IMR-90 (cell line): ENCODE results near the gene MMP20. TPM values are rescaled to one million over a fixed set of nuclear protein-coding genes. Genes with fewer than 3 reads are reported as not detected.

Source experiments
- ATAC-seq: fragments of 200-7000 bp; cut with Tn5 transposase; 2 replicates; pipeline ENCODE4 v1.9.1; 2020; ENCODE audit warnings: low read depth, mild to moderate bottlenecking, moderate library complexity
- BruUV-seq: library from RNA; stranded (reverse); fragments of 400-500 nt; replicated peaks from 2 replicates; lab custom pipeline; 2021; lab: Mats Ljungman, UMichigan
- CTCF ChIA-PET: fragments of 300-600 bp; formaldehyde crosslinking; extraction: SDS; loops from one replicate; lab custom pipeline; 2021; ENCODE audit warnings: antibody characterized with exemption; lab: Yijun Ruan, JAX
- POLR2A ChIA-PET: fragments of 300-600 bp; sonication (Branson Sonifier 250); formaldehyde crosslinking; loops from one replicate; lab custom pipeline; 2022; ENCODE audit warnings: antibody characterized with exemption; ENCODE audit not compliant: unreplicated experiment; lab: Charles Lee
- DNase-seq: peaks from one replicate; pipeline ENCODE4 v3.0.0; 2013
- H2AFZ ChIP-seq: replicated peaks from 2 replicates; pipeline ENCODE3; 2013; ENCODE audit warnings: low read length, mild to moderate bottlenecking; ENCODE audit not compliant: poor library complexity
- H2AK5ac ChIP-seq: 2 replicates; pipeline ENCODE4 v1.6.1; 2013; ENCODE audit warnings: low read depth, low read length, inconsistent platforms
- H2AK9ac ChIP-seq: replicated peaks from 2 replicates; pipeline ENCODE3; 2013; ENCODE audit warnings: mild to moderate bottlenecking, low read depth, low read length, moderate library complexity; ENCODE audit not compliant: poor library complexity
- H2BK120ac ChIP-seq: 2 replicates; pipeline ENCODE4 v1.6.1; 2013; ENCODE audit warnings: low read depth, low read length, inconsistent platforms
- H2BK15ac ChIP-seq: 3 replicates; pipeline ENCODE4 v1.6.1; 2013; ENCODE audit warnings: low read depth, low read length, inconsistent platforms
- H2BK20ac ChIP-seq: 2 replicates; pipeline ENCODE4 v1.6.1; 2013; ENCODE audit warnings: low read depth, mild to moderate bottlenecking, inconsistent platforms, low read length, moderate library complexity
- H2BK5ac ChIP-seq: 2 replicates; pipeline ENCODE4 v1.6.1; 2013; ENCODE audit warnings: mild to moderate bottlenecking, low read depth, low read length, inconsistent platforms; ENCODE audit not compliant: poor library complexity, severe bottlenecking
- H3K14ac ChIP-seq: replicated peaks from 2 replicates; pipeline ENCODE4 v1.6.1; 2013; ENCODE audit warnings: low read depth, low read length, inconsistent platforms
- H3K18ac ChIP-seq: 2 replicates; pipeline ENCODE4 v1.6.1; 2013; ENCODE audit warnings: low read depth, low read length, control low read depth
- H3K23ac ChIP-seq: 2 replicates; pipeline ENCODE4 v1.6.1; 2013; ENCODE audit warnings: low read depth, low read length, inconsistent platforms
- H3K27ac ChIP-seq: 2 replicates; pipeline ENCODE4 v1.5.1; 2013; ENCODE audit warnings: mild to moderate bottlenecking, control low read depth, low read length; ENCODE audit not compliant: insufficient read depth
- H3K27me3 ChIP-seq: 2 replicates; pipeline ENCODE4 v1.6.1; 2013; ENCODE audit warnings: low read length; ENCODE audit not compliant: control insufficient read depth, insufficient read depth
- H3K36me3 ChIP-seq: 2 replicates; pipeline ENCODE4 v1.6.1; 2013; ENCODE audit warnings: low read length, mixed read lengths; ENCODE audit not compliant: control insufficient read depth, insufficient read depth
- H3K4ac ChIP-seq: 2 replicates; pipeline ENCODE4 v1.6.1; 2013; ENCODE audit warnings: low read depth, low read length, inconsistent platforms
- H3K4me1 ChIP-seq: 2 replicates; pipeline ENCODE4 v1.6.1; 2013; ENCODE audit warnings: low read length, mixed read lengths; ENCODE audit not compliant: control insufficient read depth, insufficient read depth
- H3K4me2 ChIP-seq: 2 replicates; pipeline ENCODE4 v1.6.1; 2013; ENCODE audit warnings: low read depth, mild to moderate bottlenecking, control low read depth, low read length, moderate library complexity
- H3K4me3 ChIP-seq: 2 replicates; pipeline ENCODE4 v1.5.1; 2013; ENCODE audit warnings: low read depth, mild to moderate bottlenecking, control low read depth, low read length, moderate library complexity; ENCODE audit not compliant: insufficient read depth
- H3K56ac ChIP-seq: 2 replicates; pipeline ENCODE4 v1.6.1; 2013; ENCODE audit warnings: low read length, inconsistent platforms; ENCODE audit not compliant: insufficient read depth; ENCODE audit errors: extremely low read depth
- H3K79me1 ChIP-seq, 2 experiments: 2 replicates each; pipeline ENCODE4 v1.6.1; 2013; ENCODE audit warnings: low read length in 2 of 2, inconsistent platforms in 1 of 2, low read depth in 1 of 2
- H3K9ac ChIP-seq: 2 replicates; pipeline ENCODE4 v1.6.1; 2013; ENCODE audit warnings: low read depth, low read length, control low read depth
- H3K9me1 ChIP-seq: 2 replicates; pipeline ENCODE4 v1.6.1; 2013; ENCODE audit warnings: low read length, inconsistent platforms; ENCODE audit not compliant: insufficient read depth
- H3K9me3 ChIP-seq: 2 replicates; pipeline ENCODE4 v1.6.1; 2013; ENCODE audit warnings: low read length; ENCODE audit not compliant: control insufficient read depth, insufficient read depth
- H4K20me1 ChIP-seq: 2 replicates; pipeline ENCODE4 v1.6.1; 2013; ENCODE audit warnings: low read length, inconsistent platforms; ENCODE audit not compliant: insufficient read depth
- H4K5ac ChIP-seq: 2 replicates; pipeline ENCODE4 v1.6.1; 2013; ENCODE audit warnings: mild to moderate bottlenecking, low read depth, low read length, control low read depth
- H4K8ac ChIP-seq, 2 experiments: 2 replicates each; pipeline ENCODE4 v1.6.1; 2013; ENCODE audit warnings: low read depth in 2 of 2, low read length in 2 of 2, control low read depth in 1 of 2, inconsistent platforms in 1 of 2
- H4K91ac ChIP-seq: 2 replicates; pipeline ENCODE4 v1.6.1; 2013; ENCODE audit warnings: low read depth, low read length, inconsistent platforms; ENCODE audit not compliant: insufficient read depth
- NFE2L2 ChIP-seq: fragments of 150-350 bp; IDR thresholded peaks from 2 replicates; pipeline ENCODE4 v1.6.1; 2016; ENCODE audit warnings: low read depth, mild to moderate bottlenecking, low read length
- RAD21 ChIP-seq: IDR thresholded peaks from 2 replicates; pipeline ENCODE4 v1.6.1; 2012; ENCODE audit warnings: low read length, improper control_type of control experiment
- USF2 ChIP-seq: fragments of 150-350 bp; IDR thresholded peaks from 2 replicates; pipeline ENCODE4 v1.6.1; 2017; ENCODE audit warnings: mild to moderate bottlenecking, antibody characterized with exemption, low read length, low read depth
- WGBS, 2 experiments: methylation state at CpG; one replicate each; pipeline versions ENCODE4 v1.1.5 to v1.1.7; 2013; ENCODE audit warnings: missing lambda C conversion rate in 2 of 2; ENCODE audit not compliant: insufficient read length in 1 of 2; ENCODE audit errors: extremely low coverage in 2 of 2; 5-methylcytosine and 5-hydroxymethylcytosine counted together
- dilution Hi-C: fragments of 300-500 bp; cut with HindIII; formaldehyde crosslinking; loops from one replicate; pipeline ENCODE4 v1.14.3; 2018; ENCODE audit warnings: low sequenced_read_pairs; ENCODE audit not compliant: unreplicated experiment
- in situ Hi-C: fragments of 300-500 bp; cut with MboI; formaldehyde crosslinking; loops from 3 replicates; pipeline ENCODE4 v1.14.3; 2019; ENCODE audit warnings: low sequenced_read_pairs, inconsistent platforms, mixed read lengths
- intact Hi-C: fragments of 100-400 bp; cut with micrococcal nuclease; formaldehyde crosslinking; loops from 2 replicates; pipeline ENCODE4 v1.10.0; 2022
- polyA plus RNA-seq, 3 experiments: library from polyadenylated mRNA; depleted of rRNA; stranded (reverse); fragments of >200 nt; gene quantifications; 2 replicates each; pipeline ENCODE4 v1.2.3, GENCODE V29; 2012; ENCODE audit warnings: low replicate concordance in 1 of 3
- total RNA-seq: library from RNA; depleted of rRNA; stranded (reverse); fragments of >200 nt; gene quantifications from 2 replicates; pipeline ENCODE4 v1.2.3, GENCODE V29; 2012

The MMP20 gene
- total and polyA plus RNA-seq, 2 of the 4 experiments (the other 2 are of a cell fraction) = not detected

GRCh38 chr11:102643941-102644340 lies 18.8 kb upstream of the MMP20 start:
- H4K91ac ChIP-seq = no peak overlapping the region
- H4K20me1 ChIP-seq = no peaks in the 10 kb centered on the region
- ChIA-PET POLR2A (no interaction called here), CTCF (interaction anchor here (0.6 kb wide), 1 partner anchor 16 kb away, joined by 3 read pairs; no protein-coding TSS in a partner anchor)
- H3K23ac ChIP-seq = no peak overlapping the region
- intact Hi-C loops (no loop called here), in situ Hi-C loops (no loop called here), dilution Hi-C loops (no loop called here)
- no peak overlapping the region for H3K4ac ChIP-seq
- no peak overlapping the region for H3K56ac ChIP-seq
- H3K4me1 ChIP-seq = no peaks in the 10 kb centered on the region
- no peak overlapping the region for H3K14ac ChIP-seq
- DNase-seq (no peak), ATAC-seq (no peak)
- no peak overlapping the region for H4K8ac ChIP-seq
- H3K9ac ChIP-seq = no peak overlapping the region
- H3K27me3 ChIP-seq = peaks cover 1% of the 10 kb centered on the region; the same call in 1 of the 2 replicates
- H3K27ac ChIP-seq = no peak overlapping the region
- no CpG with 5 or more reads among the region's 4 CpGs for WGBS, 2 experiments
- no TSS peak for BruUV-seq
- H2AK9ac ChIP-seq = no peak overlapping the region
- H3K79me1 ChIP-seq = no peaks in the 10 kb centered on the region
- H2AFZ ChIP-seq = no peak overlapping the region
- no peak for TF ChIP-seq NFE2L2
- TF ChIP-seq USF2 = no peak
- no peak for TF ChIP-seq RAD21
- no peak overlapping the region for H2BK5ac ChIP-seq
- no peak overlapping the region for H3K4me3 ChIP-seq
- H3K9me3 ChIP-seq = no peaks in the 10 kb centered on the region
- H2AK5ac ChIP-seq = no peak overlapping the region
- no peak overlapping the region for H3K4me2 ChIP-seq
- no peaks in the 10 kb centered on the region for H3K36me3 ChIP-seq
- H3K18ac ChIP-seq = no peak overlapping the region
- H4K5ac ChIP-seq = no peak overlapping the region
- H2BK120ac ChIP-seq = no peak overlapping the region
- H2BK20ac ChIP-seq = no peak overlapping the region
- H2BK15ac ChIP-seq = no peak overlapping the region
- no peaks in the 10 kb centered on the region for H3K9me1 ChIP-seq
